Measurements from ENCODE around the gene BEGAIN.

DNA sequence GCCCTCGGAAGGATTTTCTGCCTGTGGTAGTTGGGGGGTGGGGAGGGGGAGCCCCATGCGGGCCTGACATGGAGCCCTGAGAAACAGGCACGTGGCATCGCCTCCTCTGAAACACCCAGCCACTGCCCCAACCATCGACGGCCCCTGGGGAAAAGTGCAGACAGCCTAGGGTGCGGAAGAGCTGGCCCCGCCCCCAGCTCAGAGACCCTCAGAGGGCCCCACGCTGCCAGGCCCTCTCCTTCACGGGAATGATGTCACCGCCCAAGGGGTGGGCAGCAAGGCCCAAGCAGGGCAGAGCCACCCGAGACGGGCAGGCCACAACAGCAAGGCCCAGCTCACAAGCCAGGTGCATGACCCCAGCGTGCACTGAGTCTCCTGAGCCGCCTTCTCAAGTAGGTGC, 26.2 kb downstream of the BEGAIN start:
- TF ChIP-seq, protein P1, sequence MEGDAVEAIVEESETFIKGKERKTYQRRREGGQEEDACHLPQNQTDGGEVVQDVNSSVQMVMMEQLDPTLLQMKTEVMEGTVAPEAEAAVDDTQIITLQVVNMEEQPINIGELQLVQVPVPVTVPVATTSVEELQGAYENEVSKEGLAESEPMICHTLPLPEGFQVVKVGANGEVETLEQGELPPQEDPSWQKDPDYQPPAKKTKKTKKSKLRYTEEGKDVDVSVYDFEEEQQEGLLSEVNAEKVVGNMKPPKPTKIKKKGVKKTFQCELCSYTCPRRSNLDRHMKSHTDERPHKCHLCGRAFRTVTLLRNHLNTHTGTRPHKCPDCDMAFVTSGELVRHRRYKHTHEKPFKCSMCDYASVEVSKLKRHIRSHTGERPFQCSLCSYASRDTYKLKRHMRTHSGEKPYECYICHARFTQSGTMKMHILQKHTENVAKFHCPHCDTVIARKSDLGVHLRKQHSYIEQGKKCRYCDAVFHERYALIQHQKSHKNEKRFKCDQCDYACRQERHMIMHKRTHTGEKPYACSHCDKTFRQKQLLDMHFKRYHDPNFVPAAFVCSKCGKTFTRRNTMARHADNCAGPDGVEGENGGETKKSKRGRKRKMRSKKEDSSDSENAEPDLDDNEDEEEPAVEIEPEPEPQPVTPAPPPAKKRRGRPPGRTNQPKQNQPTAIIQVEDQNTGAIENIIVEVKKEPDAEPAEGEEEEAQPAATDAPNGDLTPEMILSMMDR (IDR thresholded peaks at IDR 0.05): no peak
- TF ChIP-seq POLR2AphosphoS5 (IDR thresholded peaks at IDR 0.05): no peak
- no peak for TF ChIP-seq POLR2A (IDR thresholded peaks at IDR 0.05)
- no peak for TF ChIP-seq EP300 (IDR thresholded peaks at IDR 0.05)
